ENCODE measurements around the gene TNS1.

- TF ChIP-seq EZH2phosphoT487 (IDR thresholded peaks at IDR 0.05; ENCODE audit: insufficient read depth, low read depth) (no peak), EZH2 (IDR thresholded peaks at IDR 0.05; ENCODE audit: insufficient read depth, poor library complexity, severe bottlenecking) (no peak)
Observed at GRCh38 chr2:218021536-218022071, 18.8 kb upstream of the TNS1 start.

Data from GM23248 (cell line).